ENCODE results near the gene MGAT2. TPM values are rescaled to one million over a fixed set of nuclear protein-coding genes. Genes with fewer than 3 reads are reported as not detected.
A peak's percentile ranks its signal among the peaks of the same experiment; 100 is the strongest.
"Not testable (repeated sequence)": the region's sequence is repeated elsewhere in the genome, so short reads cannot be mapped to it uniquely, and the experiment has no call there.

MGAT2 gene
- polyA plus RNA-seq, 4 donors = 8.1 to 23.5 (median 10.9) TPM

GRCh38 chr14:49607583-49607982 is 13.0 kb upstream of the MGAT2 start:
- DNase-seq (ENCODE audit: low read depth in 4 of 4, low spot score in 3 of 4) = no peak

GRCh38 chr14:49612251-49612650 is 8.3 kb upstream of the MGAT2 start:
- DNase-seq (ENCODE audit: low read depth in 4 of 4, low spot score in 3 of 4) = no peak

- no peak for DNase-seq (ENCODE audit: low read depth in 4 of 4, low spot score in 3 of 4)
Measured at GRCh38 chr14:49612671-49613070, 7.9 kb upstream of the MGAT2 start.

- no peak for DNase-seq (ENCODE audit: low read depth in 4 of 4, low spot score in 3 of 4)
Measured at GRCh38 chr14:49614196-49614595, 6.4 kb upstream of the MGAT2 start.

GRCh38 chr14:49615776-49616175 is 4.8 kb upstream of the MGAT2 start:
- no peak for DNase-seq (ENCODE audit: low read depth in 4 of 4, low spot score in 3 of 4)

GRCh38 chr14:49617852-49618519 is 2.6 kb upstream of the MGAT2 start:
- DNase-seq (ENCODE audit: low read depth in 4 of 4, low spot score in 3 of 4) = no peak

- not testable (repeated sequence) for DNase-seq (ENCODE audit: low read depth in 4 of 4, low spot score in 3 of 4)
Measured at GRCh38 chr14:49619273-49619672, 1.3 kb upstream of the MGAT2 start.

- no peak for DNase-seq (ENCODE audit: low read depth in 4 of 4, low spot score in 3 of 4)
Measured at GRCh38 chr14:49619730-49620129, 869 bp upstream of the MGAT2 start.

- DNase-seq (ENCODE audit: low read depth in 4 of 4, low spot score in 3 of 4) = no peak
Measured at GRCh38 chr14:49621114-49621881, 699 bp downstream of the MGAT2 start.

GRCh38 chr14:49622022-49622607 is 1.5 kb downstream of the MGAT2 start:
- DNase-seq (ENCODE audit: low read depth in 4 of 4, low spot score in 3 of 4) = no peak

- DNase-seq (ENCODE audit: low read depth in 4 of 4, low spot score in 3 of 4) = no peak
Measured at GRCh38 chr14:49623387-49623786, 2.8 kb downstream of the MGAT2 start.

- DNase-seq (ENCODE audit: low read depth in 4 of 4, low spot score in 3 of 4) = no peak
Measured at GRCh38 chr14:49623941-49624839, 3.6 kb downstream of the MGAT2 start.

- DNase-seq (ENCODE audit: low read depth in 4 of 4, low spot score in 3 of 4) = peak; percentile 90 to 93 (median 91)
Measured at GRCh38 chr14:49633640-49634546, 13.3 kb downstream of the MGAT2 start.

- peak; percentile 61 to 74 (median 70) for DNase-seq (ENCODE audit: low read depth in 4 of 4, low spot score in 3 of 4)
Measured at GRCh38 chr14:49634547-49635334, 14.1 kb downstream of the MGAT2 start, which contains the start of gene DNAAF2. Gene DNAAF2, minus strand, starts transcription at chr14:49635244. Its CDS starts 95 bp downstream, at chr14:49635149.

- no peak for DNase-seq (ENCODE audit: low read depth in 4 of 4, low spot score in 3 of 4)
Measured at GRCh38 chr14:49636866-49637265, 16.3 kb downstream of the MGAT2 start.

- no peak for DNase-seq (ENCODE audit: low read depth in 4 of 4, low spot score in 3 of 4)
Measured at GRCh38 chr14:49637534-49638078, 17.0 kb downstream of the MGAT2 start.

- no peak for DNase-seq (ENCODE audit: low read depth in 4 of 4, low spot score in 3 of 4)
Measured at GRCh38 chr14:49640540-49641417, 20.2 kb downstream of the MGAT2 start.

All from right renal pelvis (tissue), 4 donors.